ENCODE data around the gene MED25. TPM values are rescaled to one million over a fixed set of nuclear protein-coding genes. Genes with fewer than 3 reads are reported as not detected.

Gene MED25
- total RNA-seq, 1 donor from 2014 or later, result 72.2 TPM

DNA sequence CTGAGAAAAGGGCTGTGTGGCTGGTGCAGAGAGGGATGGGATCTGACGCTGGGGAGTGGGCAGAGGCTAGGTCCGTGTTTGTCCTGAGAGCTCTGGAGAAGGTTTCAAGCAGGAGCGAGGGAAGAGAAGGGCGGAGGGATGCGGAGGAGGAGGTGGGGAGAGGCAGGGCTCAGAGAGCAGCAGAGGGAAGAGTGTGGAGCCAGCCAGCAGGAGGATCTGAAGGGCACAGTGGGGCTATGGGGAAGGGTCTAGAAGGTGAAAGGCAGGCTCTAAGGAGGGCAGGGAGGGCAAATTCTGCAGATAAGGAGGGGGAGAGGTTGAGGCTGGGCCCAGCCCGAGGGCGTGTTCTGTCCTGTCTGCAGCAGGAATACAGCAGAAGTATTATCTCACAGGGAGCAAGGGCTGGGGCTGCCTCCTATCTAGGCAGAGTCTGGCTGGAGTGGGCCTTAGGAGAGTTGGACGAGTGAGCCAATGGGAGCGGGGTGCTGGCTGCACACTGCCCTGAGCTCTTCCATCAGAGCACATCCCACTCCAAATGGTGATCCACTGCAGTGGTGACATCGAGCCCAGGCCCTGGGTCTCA, 45.1 kb upstream of the MED25 start:
- Histone ChIP-seq H3K27me3 (ENCODE audit: insufficient read depth, low read length) (no peaks in the 10 kb centered on the region), H3K27ac (ENCODE audit: low read depth, low read length) (no peak overlapping the region), H3K4me2 (ENCODE audit: low read length) (no peak overlapping the region), H3K4me1 (ENCODE audit: insufficient read depth, low read length) (peaks cover 8% of the 10 kb centered on the region), H3K79me2 (ENCODE audit: insufficient read depth, low read length) (peaks cover 87% of the 10 kb centered on the region), H2AFZ (ENCODE audit: low read depth, low read length) (no peak overlapping the region), H3K9me3 (ENCODE audit: insufficient read depth, low read depth, low read length) (no peaks in the 10 kb centered on the region), H4K20me1 (ENCODE audit: insufficient read depth, low read length) (peaks cover 80% of the 10 kb centered on the region), H3K4me3 (ENCODE audit: insufficient read depth, low read depth, low read length) (no peak overlapping the region), H3K36me3 (ENCODE audit: insufficient read depth, low read length) (peaks cover 3% of the 10 kb centered on the region), H3K9ac (ENCODE audit: low read length) (no peak overlapping the region)
- Mint-ChIP-seq H3K4me3 (ENCODE audit: unreplicated experiment) (no peak overlapping the region), H3K27me3 (ENCODE audit: low read depth, unreplicated experiment) (no peaks in the 10 kb centered on the region), H3K36me3 (ENCODE audit: low read depth, unreplicated experiment) (peaks cover 16% of the 10 kb centered on the region), H3K27ac (ENCODE audit: unreplicated experiment) (no peak overlapping the region), H3K4me1 (ENCODE audit: low read depth, unreplicated experiment) (peaks cover 9% of the 10 kb centered on the region), H3K9me3 (ENCODE audit: unreplicated experiment) (no peaks in the 10 kb centered on the region)
- FAIRE-seq (no peak), DNase-seq (ENCODE audit: low read depth) (no peak)
- TF ChIP-seq, protein P1, sequence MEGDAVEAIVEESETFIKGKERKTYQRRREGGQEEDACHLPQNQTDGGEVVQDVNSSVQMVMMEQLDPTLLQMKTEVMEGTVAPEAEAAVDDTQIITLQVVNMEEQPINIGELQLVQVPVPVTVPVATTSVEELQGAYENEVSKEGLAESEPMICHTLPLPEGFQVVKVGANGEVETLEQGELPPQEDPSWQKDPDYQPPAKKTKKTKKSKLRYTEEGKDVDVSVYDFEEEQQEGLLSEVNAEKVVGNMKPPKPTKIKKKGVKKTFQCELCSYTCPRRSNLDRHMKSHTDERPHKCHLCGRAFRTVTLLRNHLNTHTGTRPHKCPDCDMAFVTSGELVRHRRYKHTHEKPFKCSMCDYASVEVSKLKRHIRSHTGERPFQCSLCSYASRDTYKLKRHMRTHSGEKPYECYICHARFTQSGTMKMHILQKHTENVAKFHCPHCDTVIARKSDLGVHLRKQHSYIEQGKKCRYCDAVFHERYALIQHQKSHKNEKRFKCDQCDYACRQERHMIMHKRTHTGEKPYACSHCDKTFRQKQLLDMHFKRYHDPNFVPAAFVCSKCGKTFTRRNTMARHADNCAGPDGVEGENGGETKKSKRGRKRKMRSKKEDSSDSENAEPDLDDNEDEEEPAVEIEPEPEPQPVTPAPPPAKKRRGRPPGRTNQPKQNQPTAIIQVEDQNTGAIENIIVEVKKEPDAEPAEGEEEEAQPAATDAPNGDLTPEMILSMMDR (IDR thresholded peaks at IDR 0.05; ENCODE audit: insufficient read depth, low read depth, low read length), result no peak
- TF ChIP-seq EZH2 (IDR thresholded peaks at IDR 0.05; ENCODE audit: insufficient read depth, low read length), result no peak

DNA sequence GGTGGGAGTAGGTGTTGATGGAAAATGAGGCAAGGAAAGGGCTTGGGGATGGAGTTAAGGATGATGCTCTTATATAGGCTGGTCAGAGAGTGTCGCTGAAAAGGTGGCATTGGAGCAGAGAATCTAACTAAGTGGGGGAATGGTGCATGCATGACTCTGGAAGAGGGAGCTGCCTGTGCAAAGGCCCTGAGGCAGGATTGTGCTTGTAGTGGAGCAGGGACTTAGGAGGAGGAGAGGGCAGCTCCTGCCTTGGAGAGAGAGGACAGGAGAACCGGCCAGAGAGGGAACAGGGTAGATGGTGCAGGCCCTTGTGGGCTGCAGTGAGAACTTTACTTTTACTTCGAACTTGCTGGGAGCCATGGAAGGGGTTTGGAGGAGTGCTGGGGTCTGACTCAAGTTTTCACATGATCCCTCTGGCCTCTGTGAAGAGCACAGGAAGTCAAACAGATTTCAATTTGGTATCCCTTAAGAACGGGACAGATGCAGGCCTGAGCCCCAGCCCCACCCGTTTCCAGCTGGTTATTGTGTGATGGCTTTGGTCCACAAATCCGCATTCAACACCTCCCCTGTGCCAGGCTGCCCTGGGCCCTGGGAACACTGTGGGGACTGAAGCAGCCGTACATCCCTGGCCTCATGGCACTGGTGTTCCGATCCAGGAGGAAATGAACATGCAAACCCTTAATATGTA, 44.3 kb upstream of the MED25 start:
- Histone ChIP-seq H3K36me3 (ENCODE audit: insufficient read depth, low read length) (peaks cover 3% of the 10 kb centered on the region), H3K9ac (ENCODE audit: low read length) (no peak overlapping the region), H2AFZ (ENCODE audit: low read depth, low read length) (no peak overlapping the region), H3K27ac (ENCODE audit: low read depth, low read length) (no peak overlapping the region), H4K20me1 (ENCODE audit: insufficient read depth, low read length) (peaks cover 78% of the 10 kb centered on the region), H3K27me3 (ENCODE audit: insufficient read depth, low read length) (no peaks in the 10 kb centered on the region), H3K4me1 (ENCODE audit: insufficient read depth, low read length) (no peaks in the 10 kb centered on the region), H3K4me3 (ENCODE audit: insufficient read depth, low read depth, low read length) (no peak overlapping the region), H3K4me2 (ENCODE audit: low read length) (no peak overlapping the region), H3K79me2 (ENCODE audit: insufficient read depth, low read length) (peaks cover 85% of the 10 kb centered on the region), H3K9me3 (ENCODE audit: insufficient read depth, low read depth, low read length) (no peaks in the 10 kb centered on the region)
- FAIRE-seq (no peak), DNase-seq (ENCODE audit: low read depth) (no peak)
- TF ChIP-seq, protein P1 (IDR thresholded peaks at IDR 0.05; ENCODE audit: insufficient read depth, low read depth, low read length), result no peak
- TF ChIP-seq EZH2 (IDR thresholded peaks at IDR 0.05; ENCODE audit: insufficient read depth, low read length), result no peak
- Mint-ChIP-seq H3K4me1 (ENCODE audit: low read depth, unreplicated experiment) (peaks cover 2% of the 10 kb centered on the region), H3K4me3 (ENCODE audit: unreplicated experiment) (no peak overlapping the region), H3K36me3 (ENCODE audit: low read depth, unreplicated experiment) (peaks cover 15% of the 10 kb centered on the region), H3K9me3 (ENCODE audit: unreplicated experiment) (no peaks in the 10 kb centered on the region), H3K27ac (ENCODE audit: unreplicated experiment) (no peak overlapping the region), H3K27me3 (ENCODE audit: low read depth, unreplicated experiment) (no peaks in the 10 kb centered on the region)

DNA sequence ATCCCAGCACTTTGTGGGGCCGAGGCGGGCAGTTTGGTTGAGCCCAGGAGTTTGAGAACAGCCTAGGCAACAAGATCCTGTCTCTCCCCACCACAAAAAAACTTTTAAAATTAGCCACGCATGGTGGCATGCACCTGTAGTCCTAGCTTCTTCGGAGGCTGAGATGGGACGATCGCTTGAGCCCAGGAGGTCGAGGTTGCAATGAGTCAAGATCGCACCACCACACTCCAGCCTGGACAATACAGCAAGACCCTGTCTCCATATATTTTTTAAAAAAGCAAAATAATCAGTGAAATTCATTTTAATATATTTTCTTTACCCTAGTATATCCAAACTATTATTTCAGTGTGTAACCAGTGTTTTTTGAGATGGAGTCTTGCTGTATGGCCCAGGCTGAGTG, 43.1 kb upstream of the MED25 start:
- H3K4me1 ChIP-seq (ENCODE audit: insufficient read depth, low read length), result no peaks in the 10 kb centered on the region
- peaks cover 72% of the 10 kb centered on the region for H4K20me1 ChIP-seq (ENCODE audit: insufficient read depth, low read length)
- peaks cover 81% of the 10 kb centered on the region for H3K79me2 ChIP-seq (ENCODE audit: insufficient read depth, low read length)
- peaks cover 3% of the 10 kb centered on the region for H3K36me3 ChIP-seq (ENCODE audit: insufficient read depth, low read length)
- no peak overlapping the region for H3K4me3 ChIP-seq (ENCODE audit: insufficient read depth, low read depth, low read length)
- H3K4me2 ChIP-seq (ENCODE audit: low read length), result no peak overlapping the region
- no peak overlapping the region for H3K9ac ChIP-seq (ENCODE audit: low read length)
- peaks cover 16% of the 10 kb centered on the region for H3K36me3 Mint-ChIP-seq (ENCODE audit: low read depth, unreplicated experiment)
- peaks cover 2% of the 10 kb centered on the region for H3K4me1 Mint-ChIP-seq (ENCODE audit: low read depth, unreplicated experiment)
- no peak overlapping the region for H3K27ac Mint-ChIP-seq (ENCODE audit: unreplicated experiment)
- no peak overlapping the region for H2AFZ ChIP-seq (ENCODE audit: low read depth, low read length)
- no peak overlapping the region for H3K27ac ChIP-seq (ENCODE audit: low read depth, low read length)
- DNase-seq (ENCODE audit: low read depth), result no peak
- TF ChIP-seq EZH2 (IDR thresholded peaks at IDR 0.05; ENCODE audit: insufficient read depth, low read length), result no peak
- TF ChIP-seq, protein P1 (IDR thresholded peaks at IDR 0.05; ENCODE audit: insufficient read depth, low read depth, low read length), result no peak
- no peaks in the 10 kb centered on the region for H3K9me3 ChIP-seq (ENCODE audit: insufficient read depth, low read depth, low read length)
- no peak for FAIRE-seq
- H3K4me3 Mint-ChIP-seq (ENCODE audit: unreplicated experiment), result no peak overlapping the region
- no peaks in the 10 kb centered on the region for H3K27me3 ChIP-seq (ENCODE audit: insufficient read depth, low read length)
- H3K9me3 Mint-ChIP-seq (ENCODE audit: unreplicated experiment), result no peaks in the 10 kb centered on the region
- no peaks in the 10 kb centered on the region for H3K27me3 Mint-ChIP-seq (ENCODE audit: low read depth, unreplicated experiment)
